ENCODE measurements around the gene ASXL3. TPM values are rescaled to one million over a fixed set of nuclear protein-coding genes. Genes with fewer than 3 reads are reported as not detected.

The ASXL3 gene
- total and polyA plus RNA-seq, 7 donors = 0.01 to 0.41 (median 0.15) TPM; not detected in 2

DNA sequence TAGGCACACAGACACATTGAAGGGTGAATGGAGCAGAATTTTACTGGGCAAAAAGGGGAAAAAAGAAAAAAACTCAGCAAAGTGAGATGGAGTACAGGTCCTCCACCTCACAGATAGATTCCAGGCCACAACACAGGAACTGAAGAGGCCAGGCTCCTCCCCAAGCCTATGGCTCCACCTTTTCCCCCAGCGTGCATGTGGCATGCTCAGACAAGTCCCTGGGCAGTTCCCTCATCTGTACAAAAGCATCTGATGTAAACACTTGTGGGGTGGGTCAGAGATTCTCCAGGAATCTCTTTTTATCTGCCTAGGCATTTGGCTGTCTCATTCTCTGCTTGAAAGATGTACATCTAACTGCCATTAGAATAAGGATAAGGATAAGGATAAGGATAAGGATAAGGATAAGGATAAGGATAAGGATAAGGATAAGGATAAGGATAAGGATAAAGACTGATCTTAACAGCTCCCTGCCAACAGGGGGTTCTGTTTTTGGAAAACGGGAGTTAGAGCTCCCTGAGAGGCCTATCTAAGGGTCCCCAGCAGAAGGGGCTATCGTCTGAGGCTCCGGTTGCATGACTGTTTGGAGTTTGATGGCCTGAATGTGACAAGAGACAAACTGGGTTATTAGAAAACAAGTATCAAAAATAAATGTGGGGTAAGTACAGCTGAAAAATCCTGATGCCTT, 17.2 kb upstream of the ASXL3 start:
- Histone ChIP-seq H3K27me3 (ENCODE audit: insufficient read depth in 3 of 3, low read length in 2 of 3) (no peaks in the 10 kb centered on the region), H3K4me3 (no peak overlapping the region), H3K36me3 (ENCODE audit: insufficient read depth in 1 of 2, low read depth in 1 of 2) (no peaks in the 10 kb centered on the region), H3K9me3 (no peaks in the 10 kb centered on the region), H3K4me1 (no peaks in the 10 kb centered on the region), H3K27ac (no peak overlapping the region)
- intact Hi-C loops (cut with DNase I) = no loop called here
- ATAC-seq (no peak), DNase-seq (no peak)
- TF ChIP-seq, protein P1, sequence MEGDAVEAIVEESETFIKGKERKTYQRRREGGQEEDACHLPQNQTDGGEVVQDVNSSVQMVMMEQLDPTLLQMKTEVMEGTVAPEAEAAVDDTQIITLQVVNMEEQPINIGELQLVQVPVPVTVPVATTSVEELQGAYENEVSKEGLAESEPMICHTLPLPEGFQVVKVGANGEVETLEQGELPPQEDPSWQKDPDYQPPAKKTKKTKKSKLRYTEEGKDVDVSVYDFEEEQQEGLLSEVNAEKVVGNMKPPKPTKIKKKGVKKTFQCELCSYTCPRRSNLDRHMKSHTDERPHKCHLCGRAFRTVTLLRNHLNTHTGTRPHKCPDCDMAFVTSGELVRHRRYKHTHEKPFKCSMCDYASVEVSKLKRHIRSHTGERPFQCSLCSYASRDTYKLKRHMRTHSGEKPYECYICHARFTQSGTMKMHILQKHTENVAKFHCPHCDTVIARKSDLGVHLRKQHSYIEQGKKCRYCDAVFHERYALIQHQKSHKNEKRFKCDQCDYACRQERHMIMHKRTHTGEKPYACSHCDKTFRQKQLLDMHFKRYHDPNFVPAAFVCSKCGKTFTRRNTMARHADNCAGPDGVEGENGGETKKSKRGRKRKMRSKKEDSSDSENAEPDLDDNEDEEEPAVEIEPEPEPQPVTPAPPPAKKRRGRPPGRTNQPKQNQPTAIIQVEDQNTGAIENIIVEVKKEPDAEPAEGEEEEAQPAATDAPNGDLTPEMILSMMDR (IDR thresholded peaks at IDR 0.05) = no peak
- WGBS, 3 donors = 59 to 67% (median 66%) methylated on average over 4 of the region's 4 CpGs

DNA sequence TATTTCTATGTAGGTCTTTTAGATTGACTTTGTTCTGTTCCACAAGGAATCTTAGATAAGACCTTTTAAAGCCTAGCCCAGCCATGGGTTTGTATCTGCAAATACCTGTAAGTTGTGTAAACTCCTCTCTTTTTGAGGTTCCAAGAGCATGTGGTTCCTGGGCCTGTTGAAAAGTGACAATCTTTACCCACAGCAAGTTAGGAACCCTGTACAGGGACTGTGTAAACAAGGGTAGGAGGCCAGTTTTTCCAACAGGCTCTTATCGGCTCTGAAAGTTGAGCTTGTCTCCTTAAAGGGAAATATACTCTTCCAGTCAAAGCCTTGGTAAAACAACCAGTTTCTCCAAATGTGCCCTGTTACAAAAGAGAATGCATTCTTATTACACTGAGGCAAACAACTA, 15.3 kb upstream of the ASXL3 start:
- no peaks in the 10 kb centered on the region for H3K9me3 ChIP-seq
- no peak for DNase-seq
- H3K27ac ChIP-seq = no peak overlapping the region
- WGBS, 3 donors = 50 to 61% (median 59%) methylated on average over 1 of the region's 1 CpG
- intact Hi-C loops (cut with DNase I) = no loop called here
- H3K36me3 ChIP-seq (ENCODE audit: insufficient read depth in 1 of 2, low read depth in 1 of 2) = no peaks in the 10 kb centered on the region
- no peaks in the 10 kb centered on the region for H3K4me1 ChIP-seq
- ATAC-seq = no peak
- H3K27me3 ChIP-seq (ENCODE audit: insufficient read depth in 3 of 3, low read length in 2 of 3) = no peaks in the 10 kb centered on the region
- no peak overlapping the region for H3K4me3 ChIP-seq
- TF ChIP-seq, protein P1 (IDR thresholded peaks at IDR 0.05) = no peak

DNA sequence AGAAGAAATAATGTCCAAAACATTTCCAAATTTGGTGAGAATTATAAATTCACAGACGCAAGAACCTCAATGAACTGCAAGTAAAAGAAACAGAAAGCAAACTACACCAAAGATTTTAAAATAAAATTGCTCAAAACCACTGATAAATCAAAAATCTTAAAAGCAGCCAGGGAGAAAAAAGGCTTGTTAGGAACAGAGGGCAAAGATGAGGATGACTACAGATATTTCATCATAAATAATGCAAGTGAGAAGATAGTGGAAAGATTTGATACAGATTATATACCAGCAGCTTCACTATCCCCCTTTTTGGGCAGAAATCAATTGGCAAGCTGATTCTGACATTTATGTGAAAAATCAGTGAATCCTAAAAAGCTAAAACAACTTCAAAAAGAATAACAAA, 10.3 kb upstream of the ASXL3 start:
- H3K9me3 ChIP-seq = no peaks in the 10 kb centered on the region
- no peak for DNase-seq
- intact Hi-C loops (cut with DNase I) = no loop called here
- no peak for ATAC-seq
- H3K4me1 ChIP-seq = no peaks in the 10 kb centered on the region
- 68 to 97% (median 96%) methylated on average over 1 of the region's 1 CpG for WGBS, 3 donors
- no peak overlapping the region for H3K4me3 ChIP-seq
- no peaks in the 10 kb centered on the region for H3K36me3 ChIP-seq (ENCODE audit: insufficient read depth in 1 of 2, low read depth in 1 of 2)
- TF ChIP-seq, protein P1 (IDR thresholded peaks at IDR 0.05) = no peak
- no peaks in the 10 kb centered on the region for H3K27me3 ChIP-seq (ENCODE audit: insufficient read depth in 3 of 3, low read length in 2 of 3)
- H3K27ac ChIP-seq = no peak overlapping the region

DNA sequence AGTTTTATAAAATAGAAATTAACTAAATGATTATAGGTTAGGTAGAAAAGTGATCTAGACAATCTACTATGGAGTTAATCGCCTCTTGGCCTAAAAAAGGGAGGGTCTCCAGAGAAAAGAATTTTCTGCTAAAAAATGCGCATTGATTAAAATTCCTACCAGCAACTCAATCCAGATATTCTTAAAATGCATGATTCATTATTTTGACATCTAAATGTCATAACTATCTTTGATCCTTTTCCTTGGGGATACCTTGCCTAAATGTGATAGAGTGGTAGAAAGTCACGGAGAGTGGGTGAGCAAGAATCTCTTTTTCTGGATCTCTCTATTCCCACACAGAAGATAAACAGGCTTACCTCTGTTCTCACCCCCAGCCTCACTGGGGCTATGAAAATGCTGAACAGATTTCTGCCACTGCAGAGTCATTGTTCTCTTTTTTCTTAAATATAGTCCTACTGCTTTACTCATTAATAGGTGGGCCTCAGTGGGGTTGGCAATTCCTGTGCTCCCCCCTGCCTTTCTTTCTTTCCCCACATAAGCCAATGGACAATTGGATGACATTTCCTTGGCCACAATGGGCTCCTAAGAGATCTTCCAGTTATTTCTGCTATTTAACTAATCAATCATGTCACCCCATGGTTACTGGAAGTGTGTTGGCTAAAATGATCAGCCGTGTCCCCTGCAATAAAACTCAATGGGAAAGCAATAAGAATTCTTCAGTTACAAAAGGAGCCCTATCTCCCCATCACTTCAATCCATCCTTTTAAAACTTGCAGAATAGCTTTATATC, 5.8 kb upstream of the ASXL3 start:
- Histone ChIP-seq H3K27me3 (ENCODE audit: insufficient read depth in 3 of 3, low read length in 2 of 3) (peaks cover 0 to 23% (median 0%) of the 10 kb centered on the region in 3 donors), H3K4me1 (no peaks in the 10 kb centered on the region), H3K36me3 (ENCODE audit: insufficient read depth in 1 of 2, low read depth in 1 of 2) (no peaks in the 10 kb centered on the region), H3K4me3 (no peak overlapping the region), H3K27ac (no peak overlapping the region), H3K9me3 (no peaks in the 10 kb centered on the region)
- WGBS, 3 donors = 89 to 90% (median 90%) methylated on average over 4 of the region's 4 CpGs
- no peak for ATAC-seq
- no peak for DNase-seq
- TF ChIP-seq, protein P1 (IDR thresholded peaks at IDR 0.05) = no peak
- intact Hi-C loops (cut with DNase I) = no loop called here

Data from psoas muscle (tissue), 8 donors.